SK-N-MC (cell line): ENCODE results near the gene ATP8B1.

Experiments used
- EZH2 ChIP-seq: fragments of 200-600 bp; sonication (generic); IDR thresholded peaks from one replicate; pipeline ENCODE4 v1.6.1; 2017; ENCODE audit warnings: antibody characterized with exemption
- POLR2AphosphoS5 ChIP-seq: IDR thresholded peaks from 2 replicates; pipeline ENCODE4 v1.6.1; 2012; ENCODE audit warnings: mild to moderate bottlenecking, low read depth, low read length, borderline replicate concordance

GRCh38 chr18:57834616-57835015 is 31.5 kb upstream of the ATP8B1 start:
- TF ChIP-seq EZH2 (no peak), POLR2AphosphoS5 (no peak)
